HG03378 (cell line): Measurements from ENCODE around the gene IFT22.
"Not testable (repeated sequence)": the region's sequence is repeated elsewhere in the genome, so short reads cannot be mapped to it uniquely, and the experiment has no call there.

Experiments
- ATAC-seq: cut with Tn5 transposase; IDR thresholded peaks from one replicate; pipeline ENCODE4 v1.9.1; 2021; ENCODE audit warnings: mild to moderate bottlenecking, moderate library complexity; ENCODE audit not compliant: unreplicated experiment

IFT22 gene

DNA sequence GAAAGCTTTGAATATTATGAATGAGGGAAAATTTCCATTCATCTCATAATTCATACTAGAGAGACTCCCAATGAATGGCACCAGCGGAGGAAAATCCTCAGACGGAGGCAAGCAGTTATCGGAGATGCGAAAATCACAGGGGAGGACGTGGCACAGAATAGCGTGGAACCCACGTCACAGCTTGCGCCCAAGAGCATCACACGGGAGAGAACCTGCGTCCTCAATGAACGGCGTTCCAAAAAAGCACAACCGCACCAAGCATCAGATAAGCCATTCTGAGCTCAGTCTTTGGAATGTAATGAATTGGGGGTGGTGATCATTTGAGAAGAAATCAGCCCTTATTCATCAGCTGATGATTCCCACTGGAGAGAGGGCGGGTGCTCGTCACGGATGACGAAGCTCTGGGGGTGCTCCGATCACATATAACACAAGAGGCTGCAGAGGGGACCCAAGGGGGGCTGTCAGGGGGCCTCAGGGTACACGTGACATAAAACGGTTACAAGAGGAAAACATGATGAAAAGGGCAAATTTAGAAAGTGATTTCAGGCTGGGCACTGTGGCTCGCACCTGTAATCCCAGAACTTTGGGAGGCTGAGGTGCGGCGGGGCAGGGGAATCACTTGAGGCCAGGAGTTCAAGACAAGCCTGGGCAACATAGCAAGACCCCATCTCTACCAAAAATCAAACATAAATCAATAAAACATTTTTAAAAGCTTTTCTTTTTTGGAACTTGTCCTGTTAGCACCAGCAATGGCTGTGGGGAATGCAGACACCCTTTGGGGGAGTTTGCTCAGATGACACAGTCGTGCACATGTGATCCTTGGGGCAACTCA, 42.9 kb downstream of the IFT22 start:
- ATAC-seq = no peak

DNA sequence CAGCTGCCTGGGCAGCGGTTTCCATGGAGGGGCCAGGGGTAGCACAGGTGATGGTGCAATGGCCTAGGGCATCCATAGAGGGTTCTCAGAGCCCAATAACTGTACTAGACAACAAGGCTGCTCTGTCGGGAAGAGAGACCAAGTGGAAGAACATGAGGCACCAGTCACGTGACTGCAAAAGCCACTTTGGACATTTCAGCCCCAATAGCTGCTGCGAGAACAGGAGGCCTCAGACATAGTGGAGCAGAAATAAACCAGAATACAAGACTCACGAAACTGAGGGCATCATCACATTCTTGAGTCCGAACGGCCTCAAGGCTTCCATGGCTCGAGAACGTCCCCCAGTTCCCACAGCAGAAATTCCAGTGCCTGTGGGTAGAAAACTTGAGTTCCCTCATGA, 44.5 kb downstream of the IFT22 start:
- no peak for ATAC-seq

DNA sequence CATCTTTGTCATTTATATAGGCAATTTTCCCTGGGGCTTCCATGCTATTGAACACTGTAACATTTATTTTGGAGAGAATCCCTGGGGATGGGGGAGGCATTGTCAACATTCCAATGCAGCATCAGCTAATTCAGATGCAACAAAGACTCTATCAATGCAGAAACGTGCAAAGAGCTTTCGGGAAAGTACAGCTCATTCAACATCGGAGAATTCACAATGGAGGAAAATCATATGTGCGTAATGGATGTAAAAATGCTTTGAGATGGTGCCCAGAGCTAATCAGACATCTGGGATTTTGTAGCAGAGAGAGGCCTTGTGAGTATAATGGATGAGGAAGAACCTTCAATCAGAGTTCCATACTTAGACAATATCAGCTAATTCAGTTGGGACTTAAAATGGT, 48.4 kb downstream of the IFT22 start:
- no peak for ATAC-seq

DNA sequence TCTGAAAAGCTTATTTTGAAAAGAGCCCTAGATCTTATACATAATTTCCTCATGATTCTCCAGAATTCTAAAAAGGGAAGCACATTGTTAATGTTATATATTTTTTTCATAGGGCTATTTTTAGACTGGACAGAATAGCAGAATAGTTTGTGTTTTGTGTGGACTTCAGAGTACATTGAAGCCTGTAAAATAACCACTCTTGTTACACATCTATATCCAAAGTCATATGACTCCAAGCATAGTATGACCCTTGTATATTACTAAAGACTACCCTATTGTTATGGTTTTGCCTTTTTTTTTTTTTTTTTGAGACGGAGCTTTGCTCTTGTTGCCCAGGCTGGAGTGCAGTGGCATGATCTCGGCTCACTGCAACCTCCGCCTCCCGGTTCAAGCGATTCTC, 50.6 kb downstream of the IFT22 start:
- no peak for ATAC-seq

DNA sequence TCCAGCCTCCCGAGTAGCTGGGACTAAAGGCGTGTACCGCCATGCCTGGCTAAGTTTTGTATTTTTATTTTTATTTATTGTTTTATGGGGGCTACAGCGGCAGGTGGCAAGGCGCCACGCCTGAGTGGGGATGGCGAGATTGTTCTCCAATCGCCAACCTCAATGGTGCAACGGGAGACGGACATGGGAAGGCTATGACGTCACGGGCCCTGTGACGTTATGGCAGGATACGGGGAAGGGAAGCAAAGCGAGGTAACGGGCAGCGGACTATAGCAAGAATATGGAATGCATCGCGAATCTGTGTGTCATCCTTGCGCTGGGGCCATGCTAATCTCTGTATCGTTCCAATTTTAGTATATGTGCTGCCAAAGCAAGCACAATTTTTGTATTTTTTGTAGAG, 51.9 kb downstream of the IFT22 start:
- ATAC-seq = no peak

DNA sequence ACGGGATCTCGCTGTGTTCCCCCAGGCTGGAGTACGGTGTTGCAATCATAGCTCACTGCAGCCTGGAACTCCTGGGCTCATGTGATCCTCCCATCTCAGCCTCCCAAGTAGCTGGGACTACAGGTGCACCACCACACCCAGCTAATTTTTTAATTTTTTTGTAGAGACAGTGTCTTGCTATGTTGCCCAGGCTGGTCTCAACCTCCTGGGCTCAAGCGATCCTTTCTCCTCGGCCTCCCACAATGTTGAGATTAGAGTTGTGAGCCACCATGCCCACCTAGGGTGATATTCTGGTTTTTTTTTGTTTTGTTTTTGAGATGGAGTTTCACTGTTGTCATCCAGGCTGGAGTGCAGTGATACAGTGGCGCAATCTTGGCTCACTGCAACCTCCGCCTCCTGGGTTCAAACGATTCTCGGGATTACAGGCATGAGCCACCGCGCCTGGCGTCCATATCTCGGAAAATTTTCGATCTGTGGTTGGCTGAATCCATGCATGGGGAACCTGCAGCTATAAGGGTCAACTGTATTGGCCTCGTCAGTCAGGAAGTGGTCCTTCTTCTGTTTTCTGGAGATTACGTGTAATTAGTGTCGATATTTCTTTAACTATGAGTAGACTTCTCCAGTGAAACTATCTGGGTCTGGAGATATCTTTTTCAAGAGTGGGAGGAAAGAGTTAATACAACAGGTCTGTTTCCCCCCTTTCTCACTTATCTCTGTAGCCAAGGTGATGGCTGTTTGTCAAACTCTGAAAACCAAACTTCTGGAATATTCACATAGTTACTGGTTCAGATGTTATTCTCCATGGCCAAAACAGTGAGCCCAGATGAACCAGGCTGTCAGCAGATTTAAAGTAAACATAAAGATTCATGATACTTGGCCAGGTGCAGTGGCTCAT, 55.7 kb downstream of the IFT22 start:
- no peak for ATAC-seq

DNA sequence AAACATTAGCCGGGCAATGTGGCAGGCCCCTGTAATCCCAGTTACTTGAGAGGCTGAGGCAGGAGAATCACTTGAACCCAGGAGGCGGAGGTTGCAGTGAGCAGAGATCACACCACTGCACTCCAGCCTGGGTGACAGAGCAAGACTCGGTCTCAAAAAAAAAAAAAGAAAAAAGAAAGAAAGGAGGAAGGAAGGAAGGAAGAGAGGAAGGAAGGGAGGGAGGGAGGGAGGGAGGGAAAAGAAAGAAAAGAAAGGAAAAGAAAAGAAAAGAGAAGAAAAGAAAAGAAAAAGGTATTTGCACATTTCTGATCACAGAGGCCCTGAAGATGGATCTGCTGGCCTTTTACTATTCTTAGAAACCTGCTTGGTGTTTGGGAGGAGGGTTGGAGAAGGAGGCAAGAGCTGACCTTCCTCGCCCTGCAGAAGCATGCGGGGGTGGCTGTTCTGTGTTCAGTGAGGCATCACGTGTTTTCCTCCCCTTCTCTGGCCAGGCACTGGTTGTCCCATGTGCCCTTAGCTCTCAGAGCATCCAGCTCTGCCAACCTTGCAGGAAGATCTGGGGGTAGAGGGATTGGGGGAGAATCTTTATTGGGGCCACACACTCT, 57.4 kb downstream of the IFT22 start:
- not testable (repeated sequence) for ATAC-seq
